SU-DHL-6 (cell line): ENCODE results near the gene RARS2.

Experiments used
- H2AFZ ChIP-seq: fragments of 200-600 bp; sonication (generic); 2 replicates; pipeline ENCODE4 v1.6.1; 2014; ENCODE audit warnings: low read depth, mild to moderate bottlenecking, moderate library complexity, mixed read lengths, antibody characterized with exemption, low read length; ENCODE audit not compliant: severe bottlenecking
- H3F3A ChIP-seq: fragments of 200-600 bp; shearing (Covaris generic); 2 replicates; pipeline ENCODE4 v1.6.0; 2016; ENCODE audit warnings: antibody characterized with exemption, mild to moderate bottlenecking; ENCODE audit not compliant: insufficient read depth
- H3K27ac ChIP-seq: fragments of 200-600 bp; sonication (generic); 2 replicates; pipeline ENCODE4 v1.5.1; 2016; ENCODE audit warnings: low read depth, mild to moderate bottlenecking, low read length, moderate library complexity, mixed read lengths
- H3K27me3 ChIP-seq: fragments of 200-600 bp; sonication (generic), shearing (Covaris generic); 2 replicates; pipeline ENCODE4 v1.6.0; 2014; ENCODE audit warnings: mild to moderate bottlenecking, low read length
- H3K36me3 ChIP-seq: fragments of 200-600 bp; sonication (generic); 2 replicates; pipeline ENCODE4 v1.6.1; 2014; ENCODE audit warnings: mild to moderate bottlenecking, low read length, mixed read lengths
- H3K4me2 ChIP-seq: fragments of 300-600, 200-600 bp; shearing (Covaris generic), sonication (generic); 2 replicates; pipeline ENCODE4 v1.6.0; 2014; ENCODE audit warnings: low read length, low read depth, mild to moderate bottlenecking; ENCODE audit not compliant: poor library complexity, severe bottlenecking
- H3K4me3 ChIP-seq: fragments of 200-600 bp; sonication (generic); 2 replicates; pipeline ENCODE4 v1.5.1; 2014; ENCODE audit warnings: antibody characterized with exemption, low read length, mild to moderate bottlenecking, mixed read lengths; ENCODE audit not compliant: insufficient read depth, poor library complexity, severe bottlenecking
- H3K79me2 ChIP-seq: fragments of 200-600 bp; sonication (generic); 2 replicates; pipeline ENCODE4 v1.6.1; 2014; ENCODE audit warnings: mild to moderate bottlenecking, low read length, moderate library complexity; ENCODE audit not compliant: insufficient read depth
- H3K9ac ChIP-seq: fragments of 200-600 bp; sonication (generic); 2 replicates; pipeline ENCODE4 v1.7.0; 2014; ENCODE audit warnings: mild to moderate bottlenecking, low read length
- H3K9me2 ChIP-seq: fragments of 200-600 bp; sonication (generic); replicated peaks from 2 replicates; pipeline ENCODE4 v1.6.1; 2014; ENCODE audit warnings: low read length; ENCODE audit not compliant: insufficient read depth
- H3K9me3 ChIP-seq: fragments of 200-600 bp; sonication (generic); 2 replicates; pipeline ENCODE4 v1.6.1; 2014; ENCODE audit warnings: low read length, mixed read lengths; ENCODE audit not compliant: insufficient read depth
- H4K20me1 ChIP-seq: fragments of 200-600 bp; sonication (generic); 2 replicates; pipeline ENCODE4 v1.6.1; 2014; ENCODE audit warnings: low read depth, mild to moderate bottlenecking, antibody characterized with exemption, low read length, moderate library complexity, mixed read lengths
- EZH2phosphoT487 ChIP-seq: fragments of 200-600 bp; sonication (generic), shearing (Covaris generic); conservative IDR thresholded peaks from 2 replicates; pipeline ENCODE4 v1.6.1; 2018; ENCODE audit warnings: mild to moderate bottlenecking, antibody characterized with exemption, low read length, moderate library complexity, mixed read lengths
- TF ChIP-seq, protein P1 (sequence below): fragments of 200-600 bp; sonication (generic); IDR thresholded peaks from one replicate; pipeline ENCODE4 v1.5.1; 2017; ENCODE audit warnings: antibody characterized with exemption, mild to moderate bottlenecking, low read length, moderate library complexity; ENCODE audit not compliant: insufficient read depth, poor library complexity, severe bottlenecking

Gene RARS2

GRCh38 chr6:87522686-87523085 lies 67.1 kb downstream of the RARS2 start:
- Histone ChIP-seq H4K20me1 (no peaks in the 10 kb centered on the region), H3K79me2 (no peaks in the 10 kb centered on the region), H3K27me3 (no peaks in the 10 kb centered on the region), H3K9me3 (no peaks in the 10 kb centered on the region), H3K36me3 (peaks cover 9% of the 10 kb centered on the region; the same call in 1 of the 2 replicates), H3K9ac (no peak overlapping the region), H3K9me2 (no peaks in the 10 kb centered on the region), H3K4me3 (no peak overlapping the region), H3F3A (no peaks in the 10 kb centered on the region), H3K4me2 (no peak overlapping the region), H3K27ac (no peak overlapping the region), H2AFZ (no peak overlapping the region)
- TF ChIP-seq, protein P1, sequence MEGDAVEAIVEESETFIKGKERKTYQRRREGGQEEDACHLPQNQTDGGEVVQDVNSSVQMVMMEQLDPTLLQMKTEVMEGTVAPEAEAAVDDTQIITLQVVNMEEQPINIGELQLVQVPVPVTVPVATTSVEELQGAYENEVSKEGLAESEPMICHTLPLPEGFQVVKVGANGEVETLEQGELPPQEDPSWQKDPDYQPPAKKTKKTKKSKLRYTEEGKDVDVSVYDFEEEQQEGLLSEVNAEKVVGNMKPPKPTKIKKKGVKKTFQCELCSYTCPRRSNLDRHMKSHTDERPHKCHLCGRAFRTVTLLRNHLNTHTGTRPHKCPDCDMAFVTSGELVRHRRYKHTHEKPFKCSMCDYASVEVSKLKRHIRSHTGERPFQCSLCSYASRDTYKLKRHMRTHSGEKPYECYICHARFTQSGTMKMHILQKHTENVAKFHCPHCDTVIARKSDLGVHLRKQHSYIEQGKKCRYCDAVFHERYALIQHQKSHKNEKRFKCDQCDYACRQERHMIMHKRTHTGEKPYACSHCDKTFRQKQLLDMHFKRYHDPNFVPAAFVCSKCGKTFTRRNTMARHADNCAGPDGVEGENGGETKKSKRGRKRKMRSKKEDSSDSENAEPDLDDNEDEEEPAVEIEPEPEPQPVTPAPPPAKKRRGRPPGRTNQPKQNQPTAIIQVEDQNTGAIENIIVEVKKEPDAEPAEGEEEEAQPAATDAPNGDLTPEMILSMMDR, result no peak
- TF ChIP-seq EZH2phosphoT487, result no peak

GRCh38 chr6:87518453-87518852 lies 71.3 kb downstream of the RARS2 start:
- no peak for TF ChIP-seq EZH2phosphoT487
- TF ChIP-seq, protein P1, result no peak
- Histone ChIP-seq H3K36me3 (peaks cover 13% of the 10 kb centered on the region; the same call in 1 of the 2 replicates), H3K9ac (no peak overlapping the region)

DNA sequence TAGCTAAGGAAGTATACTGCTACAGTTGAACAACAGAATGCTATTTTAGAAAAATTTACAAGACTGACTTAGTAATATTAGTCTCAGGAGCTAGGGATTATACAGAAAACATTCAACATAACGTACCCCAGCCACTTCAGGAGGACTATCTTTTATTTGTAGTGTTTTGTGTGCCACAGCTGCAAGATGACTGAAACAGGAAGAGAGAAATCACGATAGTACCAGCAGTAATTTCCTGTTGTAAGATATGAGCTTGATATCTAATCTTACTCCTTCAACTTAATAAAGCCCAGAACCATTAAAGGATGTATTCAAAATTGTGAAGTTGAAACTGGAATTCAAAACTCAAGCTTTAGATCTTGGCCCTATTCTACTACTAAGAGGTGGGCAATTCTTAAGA lies 75.0 kb downstream of the RARS2 start:
- peaks cover 30% of the 10 kb centered on the region; the same call in 1 of the 2 replicates for H3K36me3 ChIP-seq
- no peak for TF ChIP-seq EZH2phosphoT487
- TF ChIP-seq, protein P1, result no peak
- no peak overlapping the region for H3K9ac ChIP-seq
- H4K20me1 ChIP-seq, result no peaks in the 10 kb centered on the region
- H3K9me2 ChIP-seq, result no peaks in the 10 kb centered on the region
- H2AFZ ChIP-seq, result no peak overlapping the region
- H3F3A ChIP-seq, result no peaks in the 10 kb centered on the region
- no peaks in the 10 kb centered on the region for H3K9me3 ChIP-seq
- H3K79me2 ChIP-seq, result no peaks in the 10 kb centered on the region
- H3K27ac ChIP-seq, result no peak overlapping the region
- H3K4me2 ChIP-seq, result no peak overlapping the region
- H3K4me3 ChIP-seq, result no peak overlapping the region
- H3K27me3 ChIP-seq, result no peaks in the 10 kb centered on the region

More at GRCh38 chr6:87518453-87518852, 71.3 kb downstream of the RARS2 start:
- H3K9me2 ChIP-seq, result no peaks in the 10 kb centered on the region
- H4K20me1 ChIP-seq, result no peaks in the 10 kb centered on the region
- H3F3A ChIP-seq, result no peaks in the 10 kb centered on the region
- no peaks in the 10 kb centered on the region for H3K27me3 ChIP-seq
- H3K79me2 ChIP-seq, result no peaks in the 10 kb centered on the region
- no peaks in the 10 kb centered on the region for H3K9me3 ChIP-seq
- no peak overlapping the region for H3K4me3 ChIP-seq
- H3K4me2 ChIP-seq, result no peak overlapping the region
- H2AFZ ChIP-seq, result no peak overlapping the region
- H3K27ac ChIP-seq, result no peak overlapping the region
